GM12891 (cell line): ENCODE data around the gene LOXHD1.

ENCODE experiments used
- PAX5 ChIP-seq: IDR thresholded peaks from 2 replicates; pipeline ENCODE4 v1.6.1; 2011; ENCODE audit warnings: low read length, moderate library complexity, mild to moderate bottlenecking; ENCODE audit not compliant: insufficient read depth, severe bottlenecking
- POLR2A ChIP-seq: IDR thresholded peaks from 2 replicates; pipeline ENCODE4 v1.6.1; 2011; ENCODE audit warnings: low read depth, low read length, control low read depth
- POLR2AphosphoS5 ChIP-seq: IDR thresholded peaks from 2 replicates; pipeline ENCODE4 v1.6.1; 2011; ENCODE audit warnings: low read depth, low read length, control low read depth
- POU2F2 ChIP-seq: IDR thresholded peaks from 2 replicates; pipeline ENCODE4 v1.6.1; 2011; ENCODE audit warnings: low read depth, mild to moderate bottlenecking, control low read depth, low read length, moderate library complexity
- SPI1 ChIP-seq: IDR thresholded peaks from 2 replicates; pipeline ENCODE4 v1.6.1; 2011; ENCODE audit warnings: low read depth, low read length, control low read depth
- TAF1 ChIP-seq: IDR thresholded peaks from 2 replicates; pipeline ENCODE4 v1.6.1; 2011; ENCODE audit warnings: low read depth, low read length, control low read depth

GRCh38 chr18:46668694-46669093, 11.7 kb upstream of the LOXHD1 start:
- TF ChIP-seq POLR2A, result no peak
- TF ChIP-seq POLR2AphosphoS5, result no peak
- no peak for TF ChIP-seq PAX5
- TF ChIP-seq TAF1, result no peak
- TF ChIP-seq POU2F2, result no peak
- no peak for TF ChIP-seq SPI1
